Panc1 (cell line): ENCODE measurements around the gene DES.

Experiments used
- CTCF ChIP-seq: fragments of 450-650 bp; IDR thresholded peaks from 2 replicates; pipeline ENCODE4 v1.5.1; 2017; ENCODE audit warnings: mild to moderate bottlenecking
- POLR2AphosphoS5 ChIP-seq: IDR thresholded peaks from 2 replicates; pipeline ENCODE4 v1.6.1; 2012; ENCODE audit warnings: mild to moderate bottlenecking, low read depth, low read length, moderate library complexity

- TF ChIP-seq CTCF (no peak), POLR2AphosphoS5 (no peak)
Measured at GRCh38 chr2:219405958-219406860, 12.0 kb upstream of the DES start.
